NCI-H82 treated with DMSO at 0.1 percent for 48 hours (cell line): ENCODE measurements around the gene GSC2.
A peak's percentile ranks its signal among the peaks of the same experiment; 100 is the strongest.

Experiments
- DNase-seq: peaks from one replicate; lab custom pipeline; 2025; ENCODE audit not compliant: unreplicated experiment; lab: John Stamatoyannopoulos, UW

Gene GSC2

GRCh38 chr22:19121631-19122142 lies 28.4 kb downstream of the GSC2 start:
- no peak for DNase-seq

GRCh38 chr22:19120829-19121630 lies 29.1 kb downstream of the GSC2 start:
- DNase-seq: no peak

- DNase-seq: no peak
Observed at GRCh38 chr22:19119949-19120348, 30.1 kb downstream of the GSC2 start.

GRCh38 chr22:19118329-19118880 lies 31.7 kb downstream of the GSC2 start:
- no peak for DNase-seq

- DNase-seq: peak; percentile 42
Observed at GRCh38 chr22:19117111-19117512, 33.0 kb downstream of the GSC2 start.

- DNase-seq: no peak
Observed at GRCh38 chr22:19115628-19116027, 34.5 kb downstream of the GSC2 start.

- no peak for DNase-seq
Observed at GRCh38 chr22:19114984-19115552, 35.0 kb downstream of the GSC2 start.

- DNase-seq: no peak
Observed at GRCh38 chr22:19113429-19113828, 36.7 kb downstream of the GSC2 start.

- DNase-seq: no peak
Observed at GRCh38 chr22:19111584-19111983, 38.5 kb downstream of the GSC2 start.

GRCh38 chr22:19111140-19111539 lies 39.0 kb downstream of the GSC2 start:
- no peak for DNase-seq

GRCh38 chr22:19110646-19111045 lies 39.4 kb downstream of the GSC2 start:
- DNase-seq: no peak

GRCh38 chr22:19110064-19110458 lies 40.0 kb downstream of the GSC2 start:
- no peak for DNase-seq

- no peak for DNase-seq
Observed at GRCh38 chr22:19109198-19110063, 40.7 kb downstream of the GSC2 start.

- DNase-seq: no peak
Observed at GRCh38 chr22:19108807-19109197, 41.3 kb downstream of the GSC2 start.

GRCh38 chr22:19107730-19108074 lies 42.4 kb downstream of the GSC2 start:
- DNase-seq: no peak

GRCh38 chr22:19106886-19107729 lies 43.0 kb downstream of the GSC2 start:
- DNase-seq: no peak

- no peak for DNase-seq
Observed at GRCh38 chr22:19105867-19106802, 44.0 kb downstream of the GSC2 start.

- DNase-seq: no peak
Observed at GRCh38 chr22:19105456-19105855, 44.6 kb downstream of the GSC2 start.
